GM06990 (cell line): Measurements from ENCODE around the gene ABHD8.
"Not testable (repeated sequence)": the region's sequence is repeated elsewhere in the genome, so short reads cannot be mapped to it uniquely, and the experiment has no call there.

Experiments
- DNase-seq: peaks from one replicate; pipeline ENCODE4 v3.0.0-alpha.2; 2011; ENCODE audit not compliant: insufficient read length; ENCODE audit errors: extremely low read depth
- H3K27me3 ChIP-seq: replicated peaks from 2 replicates; pipeline ENCODE4 v1.6.0; 2011; ENCODE audit warnings: low read length; ENCODE audit not compliant: control insufficient read depth, insufficient read depth
- H3K36me3 ChIP-seq: 2 replicates; pipeline ENCODE4 v1.5.1; 2011; ENCODE audit warnings: low read length; ENCODE audit not compliant: control insufficient read depth, insufficient read depth
- H3K4me3 ChIP-seq: replicated peaks from 2 replicates; pipeline ENCODE4 v1.5.1; 2011; ENCODE audit warnings: low read depth, mild to moderate bottlenecking, control low read depth, low read length
- CTCF ChIP-seq: IDR thresholded peaks from 2 replicates; pipeline ENCODE4 v1.5.1; 2011; ENCODE audit warnings: low read length, control low read depth, mild to moderate bottlenecking, inconsistent platforms; ENCODE audit not compliant: insufficient read depth, poor library complexity, severe bottlenecking

ABHD8 gene

GRCh38 chr19:17282488-17283125 is 20.6 kb downstream of the ABHD8 start:
- peak; percentile 94 for TF ChIP-seq CTCF
- Histone ChIP-seq H3K36me3 (peaks cover 13% of the 10 kb centered on the region), H3K27me3 (no peaks in the 10 kb centered on the region), H3K4me3 (peak overlapping the region; percentile 67)
- DNase-seq, result peak; percentile 92

- no peaks in the 10 kb centered on the region for H3K27me3 ChIP-seq
- peak; percentile 86 for DNase-seq
- peaks cover 19% of the 10 kb centered on the region for H3K36me3 ChIP-seq
- peak within 1 kb of the TSS; percentile 67 for H3K4me3 ChIP-seq
- no peak for TF ChIP-seq CTCF
These were observed 21.6 kb downstream of the ABHD8 start, which contains the start of gene ANKLE1 for GRCh38 chr19:17281391-17282304. Gene ANKLE1, plus strand, starts transcription at chr19:17281901. Its CDS starts 20 bp downstream, at chr19:17281921.

GRCh38 chr19:17279436-17279835 is 23.8 kb downstream of the ABHD8 start:
- Histone ChIP-seq H3K4me3 (no peak overlapping the region), H3K27me3 (no peaks in the 10 kb centered on the region), H3K36me3 (peaks cover 20% of the 10 kb centered on the region)
- no peak for TF ChIP-seq CTCF
- DNase-seq, result no peak

GRCh38 chr19:17275441-17276175 is 27.6 kb downstream of the ABHD8 start:
- H3K4me3 ChIP-seq, result no peak overlapping the region
- DNase-seq, result no peak
- H3K27me3 ChIP-seq, result no peaks in the 10 kb centered on the region
- H3K36me3 ChIP-seq, result peaks cover 22% of the 10 kb centered on the region
- TF ChIP-seq CTCF, result no peak

GRCh38 chr19:17274892-17275291 is 28.3 kb downstream of the ABHD8 start:
- not testable (repeated sequence) for H3K4me3 ChIP-seq, H3K27me3 ChIP-seq, DNase-seq
- peaks cover 22% of the 10 kb centered on the region for H3K36me3 ChIP-seq

GRCh38 chr19:17268754-17269153 is 34.5 kb downstream of the ABHD8 start:
- Histone ChIP-seq H3K4me3 (no peak overlapping the region), H3K27me3 (no peaks in the 10 kb centered on the region), H3K36me3 (peaks cover 6% of the 10 kb centered on the region)
- no peak for DNase-seq
- TF ChIP-seq CTCF, result no peak
